Measurements from ENCODE around the gene SPATA20.

DNA sequence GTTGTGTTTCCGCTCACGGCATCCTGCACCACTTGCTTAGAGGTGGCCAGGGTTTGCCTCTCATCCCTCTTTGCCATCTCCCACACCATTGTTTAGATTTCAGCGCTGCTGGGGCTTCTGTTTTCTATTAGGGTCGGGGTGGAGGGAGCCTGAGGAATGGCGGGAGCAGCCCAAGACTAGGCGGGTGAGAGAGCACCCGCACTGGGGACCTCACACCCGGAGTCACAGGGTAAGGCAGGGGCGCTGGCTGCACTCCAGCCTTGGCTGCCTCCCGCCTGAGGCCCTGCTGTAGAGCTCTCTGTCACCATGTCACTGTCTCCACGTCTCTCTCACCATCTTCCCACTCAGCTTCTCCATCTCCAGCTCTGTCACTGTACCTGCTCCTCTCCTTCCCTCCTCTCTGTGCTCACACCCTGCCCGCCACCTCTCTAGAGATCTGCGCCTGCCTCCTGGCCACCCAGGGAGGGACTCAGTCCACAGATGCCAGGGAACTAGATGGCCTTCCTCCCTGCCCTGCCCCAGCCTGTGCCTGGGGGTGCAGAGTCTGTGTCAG, 54.9 kb downstream of the SPATA20 start:
- TF ChIP-seq, protein P1, sequence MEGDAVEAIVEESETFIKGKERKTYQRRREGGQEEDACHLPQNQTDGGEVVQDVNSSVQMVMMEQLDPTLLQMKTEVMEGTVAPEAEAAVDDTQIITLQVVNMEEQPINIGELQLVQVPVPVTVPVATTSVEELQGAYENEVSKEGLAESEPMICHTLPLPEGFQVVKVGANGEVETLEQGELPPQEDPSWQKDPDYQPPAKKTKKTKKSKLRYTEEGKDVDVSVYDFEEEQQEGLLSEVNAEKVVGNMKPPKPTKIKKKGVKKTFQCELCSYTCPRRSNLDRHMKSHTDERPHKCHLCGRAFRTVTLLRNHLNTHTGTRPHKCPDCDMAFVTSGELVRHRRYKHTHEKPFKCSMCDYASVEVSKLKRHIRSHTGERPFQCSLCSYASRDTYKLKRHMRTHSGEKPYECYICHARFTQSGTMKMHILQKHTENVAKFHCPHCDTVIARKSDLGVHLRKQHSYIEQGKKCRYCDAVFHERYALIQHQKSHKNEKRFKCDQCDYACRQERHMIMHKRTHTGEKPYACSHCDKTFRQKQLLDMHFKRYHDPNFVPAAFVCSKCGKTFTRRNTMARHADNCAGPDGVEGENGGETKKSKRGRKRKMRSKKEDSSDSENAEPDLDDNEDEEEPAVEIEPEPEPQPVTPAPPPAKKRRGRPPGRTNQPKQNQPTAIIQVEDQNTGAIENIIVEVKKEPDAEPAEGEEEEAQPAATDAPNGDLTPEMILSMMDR (IDR thresholded peaks at IDR 0.05) = no peak
- TF ChIP-seq POLR2A (IDR thresholded peaks at IDR 0.05) = no peak
